HuH-7 (cell line): Measurements from ENCODE around the gene OIP5.
A peak's percentile ranks its signal among the peaks of the same experiment; 100 is the strongest.
"Not testable (repeated sequence)": the region's sequence is repeated elsewhere in the genome, so short reads cannot be mapped to it uniquely, and the experiment has no call there.

Experiments used
- DNase-seq: peaks from one replicate; pipeline ENCODE4 v3.0.0; 2011; ENCODE audit warnings: low spot score

Gene OIP5

GRCh38 chr15:41301587-41301986, 30.8 kb downstream of the OIP5 start:
- no peak for DNase-seq

GRCh38 chr15:41301139-41301538, 31.3 kb downstream of the OIP5 start:
- not testable (repeated sequence) for DNase-seq

DNA sequence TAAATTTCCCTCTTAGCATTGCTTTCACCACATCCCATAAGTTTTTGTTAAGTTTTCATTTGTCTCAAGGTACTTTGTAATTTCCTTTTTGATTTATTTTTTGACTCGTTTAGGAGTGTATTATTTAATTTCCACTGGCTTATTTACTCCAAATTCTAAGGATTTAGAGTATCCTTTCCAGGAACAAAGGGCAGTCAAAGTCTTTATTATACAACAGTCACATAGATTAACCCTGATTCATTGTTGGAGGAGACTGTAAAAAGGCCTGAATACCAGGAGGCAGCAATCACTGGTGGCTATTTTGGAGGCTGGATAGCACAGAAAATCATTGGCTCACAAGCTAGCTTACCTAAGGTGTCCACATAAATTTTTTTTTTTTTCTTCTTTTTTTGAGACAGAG, 39.9 kb downstream of the OIP5 start:
- no peak for DNase-seq

GRCh38 chr15:41291065-41291631, 41.2 kb downstream of the OIP5 start:
- no peak for DNase-seq

DNA sequence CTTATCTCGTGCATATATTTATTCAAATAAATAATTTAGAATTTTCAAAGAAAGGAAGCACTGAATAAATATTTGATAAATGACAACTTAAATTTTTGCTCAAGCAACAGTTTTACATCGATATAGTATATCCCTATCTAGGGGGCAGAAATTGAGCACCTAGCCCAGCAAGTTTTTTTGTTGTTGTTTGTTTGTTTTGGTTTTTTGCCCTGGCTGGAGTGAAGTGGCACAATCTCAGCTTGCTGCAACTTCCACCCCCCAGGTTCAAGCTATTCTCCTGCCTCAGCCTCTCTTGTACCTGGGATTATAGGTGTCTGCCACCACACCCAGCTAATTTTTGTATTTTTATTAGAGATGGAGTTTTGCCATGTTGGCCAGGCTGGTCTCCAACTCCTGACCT, 42.4 kb downstream of the OIP5 start:
- no peak for DNase-seq

DNA sequence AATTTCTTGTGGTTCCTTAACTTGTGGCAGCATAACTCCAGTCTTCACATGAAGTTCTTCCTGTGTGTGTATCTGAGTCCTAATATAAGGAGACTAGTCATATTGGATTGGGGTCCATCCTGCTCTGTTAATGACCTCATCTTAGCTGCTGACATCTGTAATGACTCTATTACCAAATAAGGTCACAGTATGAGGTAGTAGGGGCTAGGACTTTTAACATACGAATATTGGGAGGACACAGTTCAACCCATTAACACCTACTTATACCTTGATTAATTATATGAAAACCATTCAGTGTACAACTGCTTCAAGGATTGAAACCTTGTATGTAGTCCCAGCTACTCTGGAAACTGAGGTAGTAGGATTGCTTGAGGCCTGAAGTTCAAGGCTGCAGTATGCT, 43.9 kb downstream of the OIP5 start:
- DNase-seq: no peak

- DNase-seq: no peak
These were observed 45.6 kb downstream of the OIP5 start for GRCh38 chr15:41286665-41287333.

- no peak for DNase-seq
These were observed 47.1 kb downstream of the OIP5 start for GRCh38 chr15:41285285-41285684.

- peak; percentile 23 for DNase-seq
These were observed 47.8 kb downstream of the OIP5 start for GRCh38 chr15:41284427-41285177.

DNA sequence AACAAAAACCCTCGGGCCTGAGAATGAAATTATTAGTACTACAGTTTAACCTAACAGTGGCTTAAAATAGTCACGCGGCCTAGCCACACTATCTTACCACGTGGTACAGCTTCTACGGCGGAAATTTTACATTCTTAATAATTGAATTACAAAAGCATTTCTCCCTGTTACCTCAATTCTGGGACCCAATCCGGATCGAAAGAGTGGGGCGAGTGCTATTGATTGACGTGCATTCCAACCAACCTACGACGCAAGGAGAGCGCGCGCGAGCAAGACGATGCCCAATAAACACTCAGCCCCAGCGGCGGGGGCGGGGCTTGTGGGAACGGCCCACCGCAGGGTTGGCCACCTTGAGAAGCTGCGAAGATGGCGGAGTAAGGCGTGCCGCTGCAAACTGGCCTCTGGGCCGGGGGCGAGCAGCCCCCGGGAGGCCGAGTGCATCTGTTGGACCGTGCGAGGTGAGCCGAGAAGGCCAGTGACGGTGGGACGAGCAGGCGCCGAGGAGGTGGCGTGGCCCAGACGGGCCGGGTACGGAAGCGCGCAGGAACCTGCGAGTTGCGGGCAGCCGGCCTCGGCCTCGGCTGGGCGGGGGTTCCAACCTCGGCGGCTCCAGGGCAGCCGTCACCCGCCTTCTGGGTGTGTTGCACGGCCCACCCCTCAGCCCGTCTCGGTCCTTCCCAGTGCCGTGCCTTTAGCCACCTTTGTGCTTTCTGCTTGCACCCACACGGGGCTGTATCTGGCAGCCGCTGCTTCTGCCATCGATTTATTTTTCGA, 48.6 kb downstream of the OIP5 start:
- DNase-seq: peak; percentile 94

DNA sequence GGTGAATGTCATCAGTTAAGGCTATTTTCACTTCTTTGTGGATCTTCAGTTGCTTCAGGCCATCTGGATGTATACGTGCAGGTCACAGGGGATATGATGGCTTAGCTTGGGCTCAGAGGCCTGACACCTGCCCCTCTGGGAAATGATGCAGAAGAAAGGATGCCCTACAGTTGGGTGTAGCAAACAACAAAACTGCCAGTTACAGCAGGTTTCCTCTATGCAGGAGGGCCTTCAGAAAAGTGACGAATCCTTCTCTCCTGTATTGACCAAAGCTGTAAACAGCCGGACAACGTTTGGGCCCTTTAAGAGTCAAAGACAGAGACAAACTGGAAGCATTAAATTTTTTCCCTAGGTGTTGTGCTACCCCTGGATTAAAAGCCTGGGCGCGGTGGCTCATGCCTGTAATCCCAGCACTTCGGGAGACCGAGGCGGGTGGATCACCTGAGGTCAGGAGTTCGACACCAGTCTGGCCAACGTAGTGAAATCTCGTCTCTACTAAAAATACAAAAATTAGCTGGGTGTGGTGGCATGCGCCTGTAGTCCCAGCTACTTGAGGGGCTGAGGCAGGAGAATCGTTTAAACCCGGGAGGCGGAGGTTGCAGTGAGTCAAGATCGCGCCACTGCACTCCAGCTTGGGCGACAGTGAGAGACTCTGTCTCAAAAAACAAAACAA, 49.3 kb downstream of the OIP5 start:
- not testable (repeated sequence) for DNase-seq

GRCh38 chr15:41282436-41282835, 50.0 kb downstream of the OIP5 start:
- not testable (repeated sequence) for DNase-seq

- DNase-seq: no peak
These were observed 51.2 kb downstream of the OIP5 start for GRCh38 chr15:41281236-41281635.

DNA sequence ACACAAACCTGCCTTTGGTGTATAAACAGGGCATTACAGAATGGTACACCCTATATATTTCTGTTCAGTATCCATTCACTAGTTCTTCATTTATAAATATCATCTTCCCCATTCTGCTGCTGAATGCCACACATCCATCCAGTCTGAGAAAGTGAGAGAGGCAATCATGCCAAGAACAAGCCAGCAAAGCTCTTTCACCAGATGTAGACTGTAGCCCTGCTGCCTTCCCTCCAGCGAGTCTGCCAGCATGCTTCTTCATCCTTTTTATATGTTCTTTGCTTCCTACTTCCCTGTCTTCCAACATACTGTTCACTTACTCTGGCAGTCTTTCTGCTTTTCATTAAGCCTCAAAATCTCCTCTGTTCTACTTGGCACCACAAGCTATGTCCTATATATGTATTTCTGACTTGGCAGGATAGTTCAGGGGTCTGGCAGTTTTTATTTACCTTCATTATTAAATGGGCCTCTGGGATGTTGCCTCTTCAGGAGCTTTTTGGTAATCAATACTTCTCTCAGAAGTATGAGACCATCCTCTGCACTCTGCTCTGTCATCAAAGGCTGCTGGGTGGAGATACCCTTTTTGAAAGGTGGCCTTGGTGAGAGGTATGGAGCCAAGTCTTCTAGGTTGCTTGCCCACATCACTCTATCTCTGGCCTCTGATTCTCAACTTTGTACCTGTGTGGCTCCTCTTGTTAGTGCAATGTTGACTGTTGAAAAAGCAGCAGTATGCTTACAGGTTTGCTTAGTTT, 52.7 kb downstream of the OIP5 start:
- no peak for DNase-seq

DNA sequence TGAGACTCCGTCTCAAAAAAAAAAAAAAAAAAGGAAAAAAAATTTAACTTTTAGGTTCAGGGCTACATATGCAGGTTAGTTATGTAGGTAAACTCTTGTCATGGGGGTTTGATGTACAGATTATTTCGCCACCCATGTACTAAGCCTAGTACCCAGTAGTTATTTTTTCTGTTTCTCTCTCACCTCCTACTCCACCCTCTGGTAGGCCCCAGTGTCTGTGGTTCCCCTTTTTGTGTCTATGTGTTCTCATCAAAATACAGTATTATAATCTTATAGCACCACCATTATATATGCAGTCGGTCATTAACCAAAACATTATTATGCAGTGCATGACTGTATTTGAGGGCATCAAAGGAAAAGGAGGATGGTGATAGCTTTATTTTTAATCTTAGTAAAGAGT, 54.1 kb downstream of the OIP5 start:
- no peak for DNase-seq

GRCh38 chr15:41276831-41277230, 55.6 kb downstream of the OIP5 start:
- no peak for DNase-seq

DNA sequence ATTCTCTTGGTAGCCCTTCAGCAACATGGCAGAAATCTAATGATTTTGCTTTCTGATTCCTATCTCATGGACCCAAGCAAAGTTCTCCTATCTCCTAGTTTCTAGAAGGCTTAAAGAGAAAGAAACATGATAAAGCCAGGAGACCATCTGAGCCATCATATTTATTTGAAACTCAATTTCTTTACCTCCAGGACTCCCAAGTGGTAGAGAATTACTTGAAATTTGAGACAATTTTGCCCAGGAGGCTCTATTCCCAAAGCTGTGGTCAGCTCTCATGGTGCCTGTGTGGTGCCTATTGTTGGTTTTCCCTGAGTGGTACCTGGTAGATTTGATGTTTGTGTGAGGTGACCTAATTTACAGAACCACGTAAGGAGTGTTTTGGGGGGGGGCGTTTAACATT, 62.5 kb downstream of the OIP5 start:
- DNase-seq: no peak

DNA sequence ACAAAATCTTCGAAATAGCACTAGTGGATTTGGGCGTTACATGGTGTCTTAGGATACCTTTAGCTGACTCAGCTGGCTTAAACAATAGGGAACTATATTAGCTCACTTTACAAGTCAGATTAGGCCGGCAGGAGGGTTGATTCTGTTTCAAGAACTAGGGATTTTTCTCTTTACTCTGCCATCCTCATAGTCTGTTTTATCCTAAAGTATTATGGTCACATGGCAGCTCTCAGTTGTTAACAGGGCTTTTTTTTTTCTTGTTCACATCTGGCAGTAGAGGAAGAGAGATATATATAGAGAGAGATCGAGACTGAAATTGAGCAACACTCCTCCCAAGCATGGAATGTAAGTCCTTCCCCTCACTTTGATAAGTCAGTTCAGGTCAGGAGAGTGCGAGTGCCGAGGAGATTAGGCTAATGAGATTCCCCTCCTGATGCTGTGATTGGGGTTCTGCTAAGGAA, 68.5 kb downstream of the OIP5 start:
- DNase-seq: no peak

- no peak for DNase-seq
These were observed 69.8 kb downstream of the OIP5 start for GRCh38 chr15:41262571-41262970.

DNA sequence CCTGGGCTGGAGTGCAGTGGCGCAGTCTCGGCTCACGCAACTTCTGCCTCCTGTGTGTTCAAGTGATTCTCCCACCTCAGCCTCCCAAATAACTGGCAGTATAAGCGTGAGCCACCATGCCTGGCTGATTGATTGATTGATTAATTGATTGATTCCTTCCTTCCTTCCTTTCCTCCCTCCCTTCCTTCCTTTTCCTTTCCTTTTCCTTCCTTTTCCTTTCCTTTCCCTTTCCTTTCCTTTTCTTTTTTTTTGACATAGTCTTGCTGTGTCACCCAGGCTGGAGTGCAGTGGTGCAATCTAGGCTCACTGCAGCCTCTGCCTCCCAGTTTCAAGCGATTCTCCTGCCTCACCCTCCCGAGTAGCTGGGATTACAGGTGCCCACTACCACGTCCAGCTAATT, 71.5 kb downstream of the OIP5 start:
- not testable (repeated sequence) for DNase-seq

DNA sequence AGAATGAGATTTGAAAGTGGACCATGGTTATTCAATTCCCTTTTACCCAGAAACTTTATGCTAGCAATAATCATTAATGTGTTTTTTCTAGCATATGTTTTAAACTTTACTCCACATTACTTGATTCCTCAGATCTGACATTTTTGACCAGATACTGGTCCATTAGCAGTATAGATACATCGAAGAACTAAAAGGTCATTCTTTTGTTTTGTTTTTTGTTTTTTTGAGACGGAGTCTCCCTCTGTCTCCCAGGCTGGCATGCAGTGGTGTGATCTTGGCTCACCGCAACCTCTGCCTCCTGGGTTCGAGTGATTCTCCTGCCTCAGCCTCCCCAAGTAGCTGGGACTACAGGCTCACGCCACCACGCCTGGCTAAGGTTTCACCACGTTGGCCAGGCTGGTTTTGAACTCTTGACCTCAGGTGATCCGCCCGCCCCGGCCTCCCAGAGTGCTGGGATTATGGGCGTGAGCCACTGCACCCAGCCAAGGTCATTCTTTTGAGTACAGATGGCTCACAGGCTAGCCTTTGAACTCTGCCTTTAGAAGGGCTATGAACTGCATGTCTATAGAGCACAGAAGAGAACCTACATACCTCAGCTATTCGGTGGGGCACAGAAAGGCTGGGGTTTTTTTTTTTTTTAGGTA, 72.7 kb downstream of the OIP5 start:
- no peak for DNase-seq
